CD4-positive, CD25-positive, alpha-beta regulatory T cell (primary cell): Measurements from ENCODE around the gene PPIL1. TPM values are rescaled to one million over a fixed set of nuclear protein-coding genes. Genes with fewer than 3 reads are reported as not detected.

Experiments
- ATAC-seq, 2 donors: fragments of 150-1000 bp; cut with Tn5 transposase; one replicate each; pipeline ENCODE4 v1.10.0; 2021; ENCODE audit warnings: low read depth in 2 of 2, moderate number of reproducible peaks in 2 of 2, moderate library complexity in 1 of 2
- DNase-seq, 3 donors: peaks; one replicate each; pipeline versions ENCODE4 v3.0.0 to v3.0.0-alpha.2; 2012 to 2022; ENCODE audit warnings: mixed read lengths in 1 of 3
- H3K27ac ChIP-seq: one replicate; pipeline ENCODE4 v1.7.0; 2013; ENCODE audit warnings: mild to moderate bottlenecking, low read length; ENCODE audit not compliant: insufficient read depth, poor library complexity, severe bottlenecking
- H3K27me3 ChIP-seq: one replicate; pipeline ENCODE4 v1.7.0; 2013; ENCODE audit warnings: low read length; ENCODE audit not compliant: control insufficient read depth, insufficient read depth
- H3K36me3 ChIP-seq: one replicate; pipeline ENCODE4 v1.7.0; 2013; ENCODE audit warnings: mild to moderate bottlenecking, low read length, moderate library complexity; ENCODE audit not compliant: control insufficient read depth, insufficient read depth
- H3K4me1 ChIP-seq: 2 replicates; pipeline ENCODE4 v1.7.0; 2013; ENCODE audit warnings: mild to moderate bottlenecking, low read length; ENCODE audit not compliant: insufficient read depth, control insufficient read depth, poor library complexity, severe bottlenecking
- H3K4me3 ChIP-seq: one replicate; pipeline ENCODE4 v1.7.0; 2013; ENCODE audit warnings: low read depth, mild to moderate bottlenecking, low read length, moderate library complexity
- H3K9me3 ChIP-seq, 2 experiments: 1 replicate in 1 of 2; 2 replicates in 1 of 2; pipeline ENCODE4 v1.7.0; 2013; ENCODE audit warnings: low read length in 2 of 2, mild to moderate bottlenecking in 1 of 2, moderate library complexity in 1 of 2; ENCODE audit not compliant: control insufficient read depth in 2 of 2
- H3K27ac Mint-ChIP-seq, 3 donors: one replicate each; pipeline ENCODE4 v1.8.0; 2020 to 2022; ENCODE audit warnings: mild to moderate bottlenecking in 3 of 3, mixed read lengths in 3 of 3, moderate library complexity in 2 of 3
- H3K27me3 Mint-ChIP-seq: one replicate; pipeline ENCODE4 v1.8.0; 2022; ENCODE audit warnings: mild to moderate bottlenecking, mixed read lengths
- H3K36me3 Mint-ChIP-seq: one replicate; pipeline ENCODE4 v1.8.0; 2020; ENCODE audit warnings: mixed read lengths
- H3K4me1 Mint-ChIP-seq, 4 donors: one replicate each; pipeline ENCODE4 v1.8.0; 2020 to 2022; ENCODE audit warnings: mixed read lengths in 4 of 4, mild to moderate bottlenecking in 1 of 4
- H3K4me3 Mint-ChIP-seq, 4 donors: one replicate each; pipeline ENCODE4 v1.8.0; 2020 to 2022; ENCODE audit warnings: mild to moderate bottlenecking in 4 of 4, mixed read lengths in 4 of 4, moderate library complexity in 3 of 4
- H3K9me3 Mint-ChIP-seq, 7 donors: one replicate each; pipeline ENCODE4 v1.8.0; 2020 to 2022; ENCODE audit warnings: mixed read lengths in 7 of 7, mild to moderate bottlenecking in 3 of 7, moderate library complexity in 2 of 7
- polyA plus RNA-seq, 4 donors: library from polyadenylated mRNA; unstranded; fragments of 300-500 nt; fragmentation: Illumina TruSeq; gene quantifications; one replicate each; pipeline ENCODE4 v1.2.3, GENCODE V29; 2021
- total RNA-seq: library from RNA; stranded (reverse); gene quantifications from one replicate; pipeline ENCODE4 v1.2.3, GENCODE V29; 2022

Gene PPIL1
- total RNA-seq: 6.1 TPM
- polyA plus RNA-seq: 10 to 100 TPM; 17.8 to 31.0 (median 24.0) TPM

DNA sequence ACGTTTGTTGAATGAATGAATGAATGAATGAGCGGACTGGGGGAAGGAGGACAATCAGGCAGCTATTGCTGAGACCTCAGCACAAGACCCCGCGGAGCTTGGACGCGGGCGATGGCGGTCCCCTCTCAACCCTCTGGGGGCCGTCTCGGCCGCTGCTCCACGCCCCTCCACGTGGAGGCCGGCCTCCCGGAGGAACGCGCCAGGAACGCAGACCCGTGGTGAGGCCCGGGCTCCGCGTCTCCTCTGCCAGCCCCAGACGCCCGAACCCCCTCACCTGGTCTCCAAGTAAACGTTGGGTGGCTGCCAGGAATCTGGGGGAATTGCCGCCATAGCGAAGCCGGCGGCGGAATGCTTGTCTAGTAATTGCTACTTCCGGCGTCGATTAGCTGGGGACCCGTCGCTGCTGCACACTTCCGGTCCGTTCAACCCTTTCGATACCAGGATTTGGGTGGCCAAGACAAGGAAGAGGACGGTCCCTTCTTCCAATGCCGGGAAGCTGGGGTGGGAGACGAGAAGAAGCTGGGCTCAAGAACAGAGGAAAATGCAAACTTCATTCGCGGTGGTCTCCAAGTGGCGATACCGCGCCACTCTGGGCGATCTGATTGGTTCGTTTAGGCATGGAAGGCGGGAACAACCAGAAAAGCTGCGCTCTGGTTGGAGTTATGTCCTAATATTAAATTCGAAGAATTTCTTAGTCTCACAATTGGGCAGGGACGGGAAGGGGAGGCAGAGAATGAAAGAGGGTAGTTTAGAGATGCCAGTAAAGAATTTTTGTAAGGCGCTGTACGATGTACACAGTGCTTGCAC is at the start of gene PPIL1:
Gene PPIL1 (minus strand): TSS at position 361 of the 807 bp plus-strand sequence. CDS start 31 bp downstream, at position 330.
- peak within 1 kb of the TSS; percentile 99 for H3K4me3 ChIP-seq
- H3K27ac Mint-ChIP-seq: peak within 1 kb of the TSS; percentile 98 to 100 (median 99)
- H3K27me3 Mint-ChIP-seq: peaks cover 14% of the 10 kb centered on the region
- peaks cover 18% of the 10 kb centered on the region for H3K36me3 Mint-ChIP-seq
- H3K36me3 ChIP-seq: peaks cover 11% of the 10 kb centered on the region
- H3K9me3 Mint-ChIP-seq: no peaks in the 10 kb centered on the region
- peaks cover 14% of the 10 kb centered on the region for H3K4me1 ChIP-seq
- peak; percentile 91 for ATAC-seq
- peak; percentile 81 to 93 (median 92) for DNase-seq
- no peaks in the 10 kb centered on the region for H3K9me3 ChIP-seq
- no peaks in the 10 kb centered on the region for H3K27me3 ChIP-seq
- H3K27ac ChIP-seq: peak within 1 kb of the TSS; percentile 75
- peak within 1 kb of the TSS; percentile 95 to 99 (median 96) for H3K4me3 Mint-ChIP-seq
- H3K4me1 Mint-ChIP-seq: peaks cover 17 to 48% (median 35%) of the 10 kb centered on the region in 4 donors

GRCh38 chr6:36924131-36924530 is 49.5 kb upstream of the PPIL1 start:
- Mint-ChIP-seq H3K27me3 (no peaks in the 10 kb centered on the region), H3K27ac (peak overlapping the region in 1 of 3 donors; percentile 78), H3K4me3 (no peak overlapping the region), H3K9me3 (no peaks in the 10 kb centered on the region), H3K4me1 (peaks cover 0 to 8% (median 3%) of the 10 kb centered on the region in 4 donors), H3K36me3 (peaks cover 35% of the 10 kb centered on the region)
- Histone ChIP-seq H3K27me3 (no peaks in the 10 kb centered on the region), H3K4me3 (no peak overlapping the region), H3K9me3 (no peaks in the 10 kb centered on the region), H3K27ac (no peak overlapping the region), H3K4me1 (no peaks in the 10 kb centered on the region), H3K36me3 (peaks cover 49% of the 10 kb centered on the region)
- no peak for DNase-seq
- ATAC-seq: no peak

DNA sequence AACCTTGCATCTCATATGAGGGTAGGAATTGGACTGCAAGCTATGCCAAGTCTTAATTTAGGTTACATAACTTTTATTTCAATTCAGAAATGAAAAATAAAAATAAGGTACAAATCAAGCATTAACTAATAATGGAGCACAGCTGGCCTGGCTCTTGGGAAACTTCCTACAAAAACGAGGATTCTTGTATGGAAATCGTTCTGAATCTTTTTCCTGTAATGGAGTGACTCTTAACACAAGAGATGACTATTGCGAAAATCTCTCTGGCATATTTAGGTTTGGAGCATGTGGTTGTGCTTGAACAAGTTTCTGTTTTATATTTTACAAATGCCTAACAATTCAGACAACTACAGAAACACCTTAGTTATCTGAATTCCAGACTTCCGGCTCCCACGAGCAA is 45.9 kb upstream of the PPIL1 start:
- Mint-ChIP-seq H3K27ac (peak overlapping the region in 1 of 3 donors; percentile 71), H3K9me3 (no peaks in the 10 kb centered on the region)
- no peaks in the 10 kb centered on the region for H3K4me1 ChIP-seq

GRCh38 chr6:36920049-36920448 is 45.4 kb upstream of the PPIL1 start:
- H3K9me3 ChIP-seq: no peaks in the 10 kb centered on the region
- Mint-ChIP-seq H3K4me1 (peaks cover 0 to 6% (median 1%) of the 10 kb centered on the region in 4 donors), H3K36me3 (peaks cover 38% of the 10 kb centered on the region), H3K27me3 (no peaks in the 10 kb centered on the region), H3K9me3 (no peaks in the 10 kb centered on the region), H3K27ac (peak overlapping the region in 1 of 3 donors; percentile 9), H3K4me3 (no peak overlapping the region)
- DNase-seq: no peak
- no peaks in the 10 kb centered on the region for H3K4me1 ChIP-seq
- H3K27ac ChIP-seq: no peak overlapping the region
- ATAC-seq: no peak
- H3K27me3 ChIP-seq: no peaks in the 10 kb centered on the region
- no peak overlapping the region for H3K4me3 ChIP-seq
- H3K36me3 ChIP-seq: peaks cover 86% of the 10 kb centered on the region

More for the DNA sequence above, 45.9 kb upstream of the PPIL1 start:
- Mint-ChIP-seq H3K4me3 (no peak overlapping the region), H3K27me3 (no peaks in the 10 kb centered on the region), H3K36me3 (peaks cover 40% of the 10 kb centered on the region), H3K4me1 (peaks cover 0 to 6% (median 3%) of the 10 kb centered on the region in 4 donors)
- DNase-seq: no peak
- Histone ChIP-seq H3K9me3 (no peaks in the 10 kb centered on the region), H3K4me3 (no peak overlapping the region), H3K27me3 (no peaks in the 10 kb centered on the region), H3K36me3 (peaks cover 84% of the 10 kb centered on the region), H3K27ac (no peak overlapping the region)
- no peak for ATAC-seq

GRCh38 chr6:36917541-36918193 is 43.1 kb upstream of the PPIL1 start:
- Mint-ChIP-seq H3K9me3 (no peaks in the 10 kb centered on the region), H3K36me3 (peaks cover 32% of the 10 kb centered on the region)

GRCh38 chr6:36916126-36916525 is 41.5 kb upstream of the PPIL1 start:
- Mint-ChIP-seq H3K27me3 (no peaks in the 10 kb centered on the region), H3K4me1 (peaks cover 12 to 30% (median 23%) of the 10 kb centered on the region in 4 donors), H3K27ac (peak overlapping the region in 2 of 3 donors; percentile 54 to 55), H3K9me3 (no peaks in the 10 kb centered on the region), H3K36me3 (peaks cover 30% of the 10 kb centered on the region), H3K4me3 (no peak overlapping the region)
- DNase-seq (no peak), ATAC-seq (no peak)
- Histone ChIP-seq H3K4me3 (no peak overlapping the region), H3K27me3 (no peaks in the 10 kb centered on the region), H3K9me3 (no peaks in the 10 kb centered on the region), H3K4me1 (peaks cover 23% of the 10 kb centered on the region), H3K27ac (no peak overlapping the region), H3K36me3 (peaks cover 69% of the 10 kb centered on the region)

More at GRCh38 chr6:36917541-36918193, 43.1 kb upstream of the PPIL1 start:
- DNase-seq (no peak), ATAC-seq (no peak)
- H3K27ac Mint-ChIP-seq: peak overlapping the region in 2 of 3 donors; percentile 41 to 63
- H3K27me3 Mint-ChIP-seq: no peaks in the 10 kb centered on the region
- peaks cover 14% of the 10 kb centered on the region for H3K4me1 ChIP-seq
- no peak overlapping the region for H3K4me3 Mint-ChIP-seq
- H3K36me3 ChIP-seq: peaks cover 78% of the 10 kb centered on the region
- H3K4me1 Mint-ChIP-seq: peaks cover 4 to 18% (median 12%) of the 10 kb centered on the region in 4 donors
- no peak overlapping the region for H3K4me3 ChIP-seq
- H3K9me3 ChIP-seq: no peaks in the 10 kb centered on the region
- no peak overlapping the region for H3K27ac ChIP-seq
- no peaks in the 10 kb centered on the region for H3K27me3 ChIP-seq

DNA sequence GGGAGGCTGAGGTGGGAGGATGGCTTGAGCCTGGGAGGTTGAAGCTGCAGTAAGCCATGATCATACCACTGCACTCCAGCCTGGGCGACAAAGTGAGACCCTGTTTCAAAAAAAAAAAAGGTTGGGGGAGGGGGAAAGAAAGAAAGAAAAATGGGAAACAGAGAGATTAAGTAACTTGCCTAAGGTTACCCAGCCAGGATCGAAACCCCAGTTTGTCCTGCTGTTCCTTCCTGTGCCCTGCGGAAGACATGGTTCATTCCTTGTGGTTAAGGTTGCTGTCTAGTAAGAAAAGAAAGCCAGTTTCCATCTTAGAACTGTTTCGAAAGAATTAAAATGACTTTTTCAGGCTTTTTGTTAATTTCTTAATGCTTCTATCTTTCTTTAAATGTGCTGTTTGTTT is 41.0 kb upstream of the PPIL1 start:
- DNase-seq (no peak), ATAC-seq (no peak)
- Histone ChIP-seq H3K4me3 (no peak overlapping the region), H3K36me3 (peaks cover 64% of the 10 kb centered on the region), H3K4me1 (peaks cover 23% of the 10 kb centered on the region), H3K9me3 (no peaks in the 10 kb centered on the region), H3K27me3 (no peaks in the 10 kb centered on the region), H3K27ac (no peak overlapping the region)
- Mint-ChIP-seq H3K36me3 (peaks cover 29% of the 10 kb centered on the region), H3K4me3 (peak overlapping the region in 1 of 4 donors; percentile 87), H3K4me1 (peaks cover 12 to 35% (median 23%) of the 10 kb centered on the region in 4 donors), H3K9me3 (no peaks in the 10 kb centered on the region), H3K27me3 (no peaks in the 10 kb centered on the region), H3K27ac (peak overlapping the region in 1 of 3 donors; percentile 54)
